Stimulated activated naive CD8-positive, alpha-beta T cell treated with anti-CD3 and anti-CD28 coated beads, Interleukin-15, Interleukin-2, amounts not matched to agents 100 U/mL and 50 U/mL, for 24 hours (primary cell): ENCODE measurements around the gene ZNF41.
"Not testable (repeated sequence)": the region's sequence is repeated elsewhere in the genome, so short reads cannot be mapped to it uniquely, and the experiment has no call there.

Experiments
- ATAC-seq: fragments of 150-1000 bp; cut with Tn5 transposase; one replicate; pipeline ENCODE4 v1.10.0; 2021
- DNase-seq: peaks from one replicate; pipeline ENCODE4 v3.0.0; 2021

Gene ZNF41

GRCh38 chrX:47482512-47483305 is at the start of gene ZNF41:
Gene ZNF41, minus strand, starts transcription at chrX:47483222. Its CDS starts 15,741 bp downstream, at chrX:47467481.
- DNase-seq (peak; percentile 74), ATAC-seq (peak; percentile 95)

- DNase-seq = no peak
- ATAC-seq = no peak
Measured at GRCh38 chrX:47530049-47530448, 47.0 kb upstream of the ZNF41 start.

DNA sequence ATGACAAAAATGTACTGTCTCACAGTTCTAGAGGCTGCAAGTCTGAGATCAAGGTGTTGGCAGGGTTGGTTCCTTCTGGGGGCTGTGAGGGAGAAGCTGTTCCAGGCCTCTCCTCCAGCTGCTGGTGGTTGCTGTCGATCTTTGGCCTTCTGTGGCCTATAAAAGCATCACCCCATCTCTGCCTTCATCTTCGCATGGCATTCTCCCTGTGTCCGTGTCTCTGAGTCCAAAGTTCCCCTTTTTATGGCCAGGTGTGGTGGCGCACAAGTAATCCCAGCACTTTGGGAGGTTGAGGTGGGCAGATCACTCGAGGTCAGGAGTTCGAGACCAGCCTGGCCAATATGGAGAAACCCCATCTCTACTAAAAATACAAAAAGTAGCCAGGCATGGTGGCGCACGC is 46.5 kb upstream of the ZNF41 start:
- ATAC-seq (no peak), DNase-seq (no peak)

- ATAC-seq (no peak), DNase-seq (no peak)
Measured at GRCh38 chrX:47523713-47524166, 40.7 kb upstream of the ZNF41 start.

- ATAC-seq (peak; percentile 98), DNase-seq (peak; percentile 88)
Measured at GRCh38 chrX:47523297-47523696, 40.3 kb upstream of the ZNF41 start.

DNA sequence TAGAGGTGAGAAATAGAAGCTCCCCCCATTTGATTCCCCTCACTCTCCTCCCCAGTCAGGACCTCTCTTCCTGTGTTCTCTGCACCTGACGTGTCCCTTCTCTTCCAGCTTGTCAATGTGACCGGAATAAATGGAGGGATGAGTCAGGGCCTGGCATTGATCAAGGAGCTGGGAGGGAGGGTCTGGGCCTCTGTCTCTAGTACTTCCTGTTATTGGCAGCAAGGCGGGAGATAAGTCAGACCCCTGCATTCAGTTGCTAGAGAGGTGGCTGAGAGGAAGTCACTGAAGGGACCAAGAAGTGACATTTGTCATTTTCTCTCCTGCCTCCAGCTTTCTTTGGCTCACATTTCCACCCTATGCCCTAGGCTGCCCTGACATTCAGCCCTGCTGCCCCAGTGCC is 35.1 kb upstream of the ZNF41 start:
- no peak for DNase-seq
- ATAC-seq = no peak

DNA sequence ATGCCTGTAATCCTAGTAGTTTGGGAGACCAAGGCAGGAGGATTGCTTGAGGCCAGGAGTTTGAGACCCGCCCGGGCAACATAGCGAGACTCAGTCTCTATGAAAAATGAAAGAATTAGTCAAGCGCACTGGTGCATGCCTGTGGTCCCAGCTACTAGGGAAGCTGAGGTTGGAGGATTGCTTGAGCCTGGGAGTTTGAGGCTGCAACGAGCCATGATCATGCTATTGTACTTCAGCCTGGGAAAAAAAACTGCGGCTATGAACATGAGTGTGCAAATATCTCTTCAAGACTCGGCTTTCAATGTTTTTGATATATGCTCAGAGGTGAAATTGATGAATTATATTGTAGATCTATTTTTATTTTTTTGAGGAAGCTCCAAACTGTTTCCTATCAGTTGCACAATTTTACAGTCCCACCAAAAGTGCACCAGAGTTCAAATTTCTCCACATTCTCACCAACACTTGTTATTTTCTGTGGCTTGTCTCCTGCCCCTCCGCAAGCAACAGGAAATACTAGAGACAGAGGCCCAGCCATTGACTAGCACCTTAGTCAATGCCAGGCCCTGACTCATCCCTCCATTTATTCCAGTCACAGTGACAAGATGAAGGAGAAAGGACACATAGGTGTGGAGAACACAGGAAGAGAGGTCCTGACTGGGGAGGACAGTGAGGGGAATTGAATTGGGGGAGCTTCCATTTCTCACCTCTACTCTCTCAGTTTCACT is 33.1 kb upstream of the ZNF41 start:
- ATAC-seq (no peak), DNase-seq (no peak)

DNA sequence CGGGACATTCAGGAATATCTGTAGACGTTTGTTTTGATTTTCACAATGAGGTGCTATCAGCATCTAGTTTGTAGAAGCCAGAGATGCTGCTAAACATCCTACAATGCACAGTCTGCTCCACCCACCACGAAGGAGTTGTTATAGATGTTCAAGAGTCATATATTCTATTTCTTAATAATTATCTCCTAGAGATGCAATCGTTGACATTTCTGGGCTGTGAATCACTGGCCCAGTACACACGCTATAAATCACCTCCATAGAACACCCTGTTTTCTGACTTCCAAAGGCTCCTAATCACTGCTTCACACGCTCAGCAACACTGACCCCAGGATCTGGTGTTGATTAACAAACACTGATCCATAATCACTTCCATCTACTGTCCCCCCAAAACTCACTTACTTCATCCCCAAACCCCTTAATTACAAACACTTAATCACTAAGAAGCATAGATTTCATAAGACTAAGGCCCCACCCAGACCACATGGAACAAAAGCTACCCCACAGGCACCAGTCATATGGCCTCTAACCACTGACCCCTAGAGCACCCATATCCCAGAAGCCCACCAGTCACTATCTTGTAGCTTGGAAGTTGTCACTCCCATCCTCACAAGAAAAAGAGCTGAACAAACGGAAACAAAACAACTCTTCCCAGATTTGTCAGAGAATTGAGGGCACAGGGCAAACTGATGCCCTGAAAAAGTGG is 31.7 kb upstream of the ZNF41 start:
- no peak for ATAC-seq
- DNase-seq = no peak

GRCh38 chrX:47513034-47513965 is 30.3 kb upstream of the ZNF41 start:
- DNase-seq = peak; percentile 7
- peak; percentile 46 for ATAC-seq

GRCh38 chrX:47512383-47512782 is 29.4 kb upstream of the ZNF41 start:
- ATAC-seq, DNase-seq: not testable (repeated sequence)

DNA sequence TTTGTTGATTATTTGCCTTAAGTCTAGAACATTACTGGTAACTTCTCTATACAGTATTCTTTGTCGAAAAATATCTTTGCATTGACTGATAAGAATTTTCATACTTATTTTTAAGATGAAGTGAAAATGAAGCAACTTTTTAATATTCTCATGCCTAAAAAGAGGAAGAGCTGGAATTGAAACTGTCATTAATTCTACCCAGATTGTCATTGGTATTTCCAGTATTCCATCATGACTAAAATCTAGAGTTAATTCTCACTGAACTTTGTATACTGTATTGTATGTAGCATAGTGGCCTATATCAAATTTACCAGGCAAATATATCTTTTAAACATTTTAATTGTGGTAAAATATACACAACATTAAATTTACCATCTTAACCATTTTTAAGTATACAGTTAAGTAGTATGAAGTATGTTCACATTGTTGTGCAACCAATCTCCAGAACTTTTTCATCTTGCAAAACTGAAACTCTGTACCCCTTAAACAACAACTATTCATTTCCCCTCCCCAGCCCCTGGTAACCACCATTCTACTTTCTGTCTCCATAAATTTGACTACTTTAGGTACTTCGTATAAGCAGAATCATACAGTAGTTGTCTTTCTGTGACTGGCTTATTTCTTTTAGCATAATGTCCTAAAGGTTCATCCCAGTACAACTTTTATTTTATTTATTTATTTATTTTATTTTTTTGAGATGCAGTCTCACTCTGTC is 24.3 kb upstream of the ZNF41 start:
- ATAC-seq = no peak
- DNase-seq = no peak

DNA sequence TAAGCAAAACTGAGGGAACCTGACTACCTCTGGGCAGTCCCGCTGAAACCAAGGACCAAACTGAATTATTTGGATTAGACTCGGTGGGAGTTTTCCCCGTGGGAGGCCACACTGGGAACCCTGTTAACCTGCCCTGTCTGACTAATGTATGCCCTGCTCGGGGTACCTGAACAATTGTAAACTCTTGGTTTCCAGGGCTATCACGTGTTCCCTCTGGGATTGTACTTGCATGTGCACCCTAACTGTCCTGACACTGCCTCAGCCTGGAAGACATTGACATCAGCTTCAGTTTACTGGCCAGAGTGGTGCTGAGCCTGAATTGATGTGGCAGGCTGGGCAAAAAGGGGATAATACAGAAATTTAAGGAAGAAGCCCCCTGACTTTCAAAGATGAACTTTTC is 20.1 kb upstream of the ZNF41 start:
- no peak for ATAC-seq
- DNase-seq = no peak

GRCh38 chrX:47502316-47503125 is 19.5 kb upstream of the ZNF41 start:
- ATAC-seq = no peak
- DNase-seq = no peak

GRCh38 chrX:47501226-47502074 is 18.4 kb upstream of the ZNF41 start:
- DNase-seq = no peak
- ATAC-seq = no peak

DNA sequence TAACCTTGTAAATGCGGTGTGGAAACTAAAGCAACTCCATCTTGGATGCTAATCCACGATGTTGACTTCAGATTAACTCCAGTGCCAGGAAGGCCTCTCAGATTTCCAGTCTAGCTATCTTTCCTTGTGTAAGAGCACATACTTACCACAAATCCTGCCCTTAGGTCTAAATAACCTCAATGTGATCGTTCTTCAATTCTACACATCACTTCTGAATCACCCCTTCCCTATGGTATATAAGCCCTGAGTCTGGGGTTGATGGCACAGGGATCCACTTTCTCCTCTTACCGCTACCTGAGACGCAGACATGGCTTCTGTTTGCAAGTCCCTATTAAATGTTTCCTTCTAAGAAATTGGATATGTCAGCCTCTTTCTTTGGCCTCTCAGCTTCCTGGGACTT is 17.5 kb upstream of the ZNF41 start:
- ATAC-seq (no peak), DNase-seq (no peak)

- DNase-seq (no peak), ATAC-seq (no peak)
Measured at GRCh38 chrX:47499293-47499692, 16.3 kb upstream of the ZNF41 start.

DNA sequence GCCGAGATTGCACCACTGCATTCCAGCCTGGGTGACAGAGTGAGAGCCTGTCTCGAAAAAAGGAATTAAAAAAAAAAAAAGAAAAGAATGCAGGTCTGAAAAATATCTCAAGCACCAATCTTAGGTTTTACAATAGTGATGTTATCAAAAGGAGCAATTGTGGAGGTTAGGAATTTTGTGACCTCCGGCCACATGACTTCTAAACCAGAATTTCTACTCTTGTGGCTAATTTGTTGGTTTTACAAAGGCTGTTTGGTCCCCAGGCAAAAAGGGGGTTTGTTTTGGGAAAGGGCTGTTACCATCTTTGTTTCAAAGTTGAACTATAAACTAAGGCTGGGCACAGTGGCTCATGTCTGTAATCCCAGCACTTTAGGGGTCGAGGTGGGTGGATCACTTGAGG is 15.4 kb upstream of the ZNF41 start:
- ATAC-seq (no peak), DNase-seq (no peak)

DNA sequence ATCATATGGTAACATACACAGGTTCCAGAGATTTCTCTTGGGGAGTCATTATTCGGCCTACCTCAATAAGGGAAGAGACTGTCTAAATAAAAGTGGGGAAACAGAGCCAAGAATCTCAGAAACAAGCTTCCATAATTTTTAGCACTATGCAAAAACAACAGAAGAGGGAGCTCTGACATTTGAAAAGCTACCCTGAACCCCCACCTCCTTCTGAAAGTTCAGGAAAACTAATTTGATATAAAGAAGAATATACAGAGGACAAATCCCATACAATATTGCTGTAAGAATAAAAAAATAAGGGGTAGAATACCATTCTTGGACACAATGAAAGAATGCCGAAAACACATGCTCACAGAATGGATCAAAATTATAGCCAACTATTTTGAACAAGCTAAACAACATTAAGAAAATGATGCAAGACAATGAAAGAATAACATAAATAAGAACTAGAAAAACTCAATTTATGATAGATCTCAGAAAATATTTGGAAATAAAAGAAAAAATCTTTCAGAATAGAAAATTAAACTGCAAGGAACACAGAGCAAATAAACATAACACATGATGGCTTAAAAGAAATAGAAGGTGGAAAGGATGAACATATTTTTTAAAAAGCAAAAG is 14.4 kb upstream of the ZNF41 start:
- DNase-seq (no peak), ATAC-seq (no peak)

DNA sequence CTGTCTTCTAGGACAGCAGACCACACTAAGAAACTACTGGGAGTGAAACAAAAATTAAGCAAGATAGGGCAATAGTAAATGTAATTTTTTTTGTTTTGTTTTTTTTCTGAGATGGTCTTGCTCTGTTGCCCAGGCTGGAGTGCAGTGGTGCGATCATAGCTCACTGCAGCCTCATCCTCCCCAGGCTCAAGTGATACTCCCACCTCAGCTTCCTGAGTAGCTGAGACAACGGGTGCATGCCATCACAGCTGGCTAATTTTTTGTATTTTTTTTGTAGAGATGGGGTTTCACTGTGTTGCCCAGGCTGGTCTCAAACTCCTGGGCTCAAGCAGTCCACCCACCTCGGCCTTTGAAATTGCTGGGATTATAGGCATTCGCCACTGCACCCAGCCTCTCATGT is 9.1 kb upstream of the ZNF41 start:
- ATAC-seq, DNase-seq: not testable (repeated sequence)
